GM18951 (cell line): ENCODE results near the gene HOMEZ.
"Not testable (repeated sequence)": the region's sequence is repeated elsewhere in the genome, so short reads cannot be mapped to it uniquely, and the experiment has no call there.

Experiments used
- POLR2A ChIP-seq: IDR thresholded peaks from 4 replicates; pipeline ENCODE4 v1.6.1; 2011; ENCODE audit warnings: mild to moderate bottlenecking; ENCODE audit not compliant: insufficient read length, insufficient read depth; ENCODE audit errors: extremely low read depth
- in situ Hi-C: fragments of 300-500 bp; cut with MboI; formaldehyde crosslinking; loops from one replicate; pipeline ENCODE4 v1.12.0; 2022; ENCODE audit warnings: low sequenced_read_pairs, mixed read lengths, inconsistent platforms; ENCODE audit not compliant: unreplicated experiment

The HOMEZ gene

GRCh38 chr14:23242076-23242475, 43.9 kb downstream of the HOMEZ start:
- in situ Hi-C loops = no loop called here
- no peak for TF ChIP-seq POLR2A

- in situ Hi-C loops = not testable (repeated sequence)
These were observed 44.7 kb downstream of the HOMEZ start for GRCh38 chr14:23241061-23241715.

- in situ Hi-C loops = no loop called here
- no peak for TF ChIP-seq POLR2A
These were observed 45.3 kb downstream of the HOMEZ start for GRCh38 chr14:23240661-23241060.

DNA sequence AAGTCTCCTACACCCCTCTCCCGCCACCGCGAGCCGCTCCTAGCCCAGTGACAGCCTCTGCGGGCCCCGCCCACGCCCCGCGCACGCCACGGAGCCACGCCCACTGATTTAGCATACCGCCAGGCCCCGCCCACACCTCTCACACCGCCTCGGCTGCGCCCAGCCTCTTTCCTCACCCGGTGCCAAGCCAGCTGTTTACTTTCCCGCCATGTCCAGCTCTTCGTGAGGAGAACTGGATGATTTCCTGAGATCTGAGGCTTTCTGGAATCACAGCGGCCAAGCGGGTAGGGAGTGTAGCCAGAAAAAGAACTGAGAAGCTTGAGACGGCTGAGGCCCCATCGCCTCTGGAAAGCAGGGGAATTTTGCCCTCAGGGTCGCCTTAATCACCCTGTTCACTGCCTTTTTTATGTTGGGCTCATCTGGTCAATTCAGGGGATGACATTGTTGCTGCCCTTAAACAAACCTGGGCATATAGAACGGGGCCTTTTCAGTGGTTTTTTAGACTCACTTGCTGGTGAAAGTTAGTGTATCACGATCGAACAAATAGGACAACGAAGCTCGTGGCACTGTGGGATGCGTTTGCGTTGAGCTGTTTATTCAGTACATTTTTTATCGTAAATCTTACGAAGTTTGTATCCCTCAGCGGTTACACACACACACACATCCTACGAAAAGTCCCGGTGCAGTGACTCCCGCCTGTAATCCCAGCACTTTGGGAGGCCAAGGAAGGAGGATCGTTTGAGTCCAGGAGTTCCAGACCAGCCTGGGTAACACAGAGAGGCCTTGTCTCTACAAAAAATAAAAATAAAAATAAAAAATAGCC, 47.9 kb downstream of the HOMEZ start, which contains the start of gene RNF212B:
TSS of gene RNF212B (plus strand) at position 165 of the 823 bp plus-strand sequence. CDS start 2,410 bp downstream, outside the sequence.
- in situ Hi-C loops = no loop called here
- TF ChIP-seq POLR2A = no peak

GRCh38 chr14:23232241-23232808, 53.6 kb downstream of the HOMEZ start:
- in situ Hi-C loops = not testable (repeated sequence)

GRCh38 chr14:23228812-23229211, 57.1 kb downstream of the HOMEZ start:
- in situ Hi-C loops = no loop called here
- TF ChIP-seq POLR2A = no peak

- no peak for TF ChIP-seq POLR2A
- in situ Hi-C loops = no loop called here
These were observed 58.4 kb downstream of the HOMEZ start for GRCh38 chr14:23227566-23227965.

DNA sequence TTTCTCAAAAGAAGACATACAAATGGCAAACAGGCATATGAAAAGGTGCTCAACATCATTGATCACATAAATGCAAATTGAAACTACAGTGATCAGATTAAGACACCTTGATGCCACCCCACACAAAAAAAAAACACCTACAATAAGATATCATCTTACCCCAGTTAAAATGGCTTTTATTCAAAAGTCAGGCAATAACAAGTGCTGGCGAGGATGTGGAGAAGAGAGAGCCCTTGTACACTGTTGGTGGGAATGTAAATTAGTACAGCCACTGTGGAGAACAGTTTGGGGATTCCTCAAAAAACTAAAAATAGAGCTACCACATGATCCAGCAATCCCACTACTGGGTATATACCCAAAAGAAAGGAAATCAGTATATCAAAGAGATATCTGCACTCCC, 61.0 kb downstream of the HOMEZ start:
- in situ Hi-C loops = not testable (repeated sequence)
